C4-2B (cell line): Measurements from ENCODE around the gene GFM2.
"Not testable (repeated sequence)": the region's sequence is repeated elsewhere in the genome, so short reads cannot be mapped to it uniquely, and the experiment has no call there.

ENCODE experiments used
- H3K27ac ChIP-seq: fragments of 450-650 bp; 2 replicates; pipeline ENCODE4 v1.5.1; 2017
- CTCF ChIP-seq: fragments of 450-650 bp; conservative IDR thresholded peaks from 2 replicates; pipeline ENCODE4 v1.5.1; 2017; ENCODE audit warnings: mild to moderate bottlenecking
- ZFX ChIP-seq: fragments of 450-650 bp; IDR thresholded peaks from 2 replicates; pipeline ENCODE4 v1.6.1; 2017

Gene GFM2

GRCh38 chr5:74763504-74763903, 3.4 kb downstream of the GFM2 start:
- H3K27ac ChIP-seq, result no peak overlapping the region
- TF ChIP-seq ZFX, result no peak

GRCh38 chr5:74762599-74762998, 4.3 kb downstream of the GFM2 start:
- TF ChIP-seq ZFX (no peak), CTCF (no peak)
- H3K27ac ChIP-seq, result no peak overlapping the region

GRCh38 chr5:74761241-74761640, 5.7 kb downstream of the GFM2 start:
- H3K27ac ChIP-seq, result no peak overlapping the region
- TF ChIP-seq ZFX (no peak), CTCF (no peak)

- H3K27ac ChIP-seq, result not testable (repeated sequence)
Observed at GRCh38 chr5:74748742-74749141, 18.2 kb downstream of the GFM2 start.

GRCh38 chr5:74738406-74738805, 28.5 kb downstream of the GFM2 start:
- H3K27ac ChIP-seq, result no peak overlapping the region

GRCh38 chr5:74736759-74737158, 30.2 kb downstream of the GFM2 start:
- H3K27ac ChIP-seq, result no peak overlapping the region

More at GRCh38 chr5:74738406-74738805, 28.5 kb downstream of the GFM2 start:
- TF ChIP-seq CTCF (no peak), ZFX (no peak)

GRCh38 chr5:74725331-74725730, 41.6 kb downstream of the GFM2 start:
- H3K27ac ChIP-seq, result no peak overlapping the region
- TF ChIP-seq ZFX (no peak), CTCF (no peak)

More at GRCh38 chr5:74736759-74737158, 30.2 kb downstream of the GFM2 start:
- TF ChIP-seq CTCF (no peak), ZFX (no peak)

GRCh38 chr5:74722271-74722670, 44.6 kb downstream of the GFM2 start:
- H3K27ac ChIP-seq, result no peak overlapping the region; the same call in 1 of the 2 replicates
- no peak for TF ChIP-seq CTCF
- no peak for TF ChIP-seq ZFX

GRCh38 chr5:74717596-74717995, 49.3 kb downstream of the GFM2 start:
- H3K27ac ChIP-seq, result no peak overlapping the region
- TF ChIP-seq CTCF, result no peak
- TF ChIP-seq ZFX, result no peak
